HL-60 (cell line): ENCODE measurements around the gene ALOX12.

Experiments
- POLR2AphosphoS5 ChIP-seq: IDR thresholded peaks from 2 replicates; pipeline ENCODE4 v1.6.1; 2012; ENCODE audit warnings: low read depth
- TF ChIP-seq, protein P1 (sequence below): IDR thresholded peaks from one replicate; pipeline ENCODE4 v1.5.1; 2011; ENCODE audit warnings: low read length, control low read depth, inconsistent platforms; ENCODE audit not compliant: insufficient read depth

DNA sequence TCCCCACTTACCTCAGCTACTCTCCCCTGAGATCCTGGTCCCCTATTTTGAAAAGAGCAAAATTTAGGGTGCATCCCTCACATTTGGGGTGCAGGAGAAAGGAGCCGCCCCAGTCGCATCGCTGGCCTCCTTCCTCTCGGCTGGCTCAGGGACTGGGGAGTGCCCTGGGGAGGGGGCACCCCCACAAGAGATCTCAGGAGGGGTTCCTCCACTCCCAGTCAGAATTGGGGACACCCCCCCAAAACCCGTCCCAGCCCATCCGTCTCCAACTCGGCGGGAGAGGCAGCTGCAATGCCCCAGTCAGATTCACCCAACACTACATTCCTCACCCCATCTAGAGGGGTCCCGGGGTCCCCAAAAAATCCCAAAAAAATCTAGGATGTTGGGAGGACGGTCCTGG, 23.5 kb downstream of the ALOX12 start:
- TF ChIP-seq, protein P1, sequence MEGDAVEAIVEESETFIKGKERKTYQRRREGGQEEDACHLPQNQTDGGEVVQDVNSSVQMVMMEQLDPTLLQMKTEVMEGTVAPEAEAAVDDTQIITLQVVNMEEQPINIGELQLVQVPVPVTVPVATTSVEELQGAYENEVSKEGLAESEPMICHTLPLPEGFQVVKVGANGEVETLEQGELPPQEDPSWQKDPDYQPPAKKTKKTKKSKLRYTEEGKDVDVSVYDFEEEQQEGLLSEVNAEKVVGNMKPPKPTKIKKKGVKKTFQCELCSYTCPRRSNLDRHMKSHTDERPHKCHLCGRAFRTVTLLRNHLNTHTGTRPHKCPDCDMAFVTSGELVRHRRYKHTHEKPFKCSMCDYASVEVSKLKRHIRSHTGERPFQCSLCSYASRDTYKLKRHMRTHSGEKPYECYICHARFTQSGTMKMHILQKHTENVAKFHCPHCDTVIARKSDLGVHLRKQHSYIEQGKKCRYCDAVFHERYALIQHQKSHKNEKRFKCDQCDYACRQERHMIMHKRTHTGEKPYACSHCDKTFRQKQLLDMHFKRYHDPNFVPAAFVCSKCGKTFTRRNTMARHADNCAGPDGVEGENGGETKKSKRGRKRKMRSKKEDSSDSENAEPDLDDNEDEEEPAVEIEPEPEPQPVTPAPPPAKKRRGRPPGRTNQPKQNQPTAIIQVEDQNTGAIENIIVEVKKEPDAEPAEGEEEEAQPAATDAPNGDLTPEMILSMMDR, result no peak
- TF ChIP-seq POLR2AphosphoS5, result no peak
